HG03439 (cell line): Measurements from ENCODE around the gene WDSUB1.

Experiments
- ATAC-seq: cut with Tn5 transposase; IDR thresholded peaks from one replicate; pipeline ENCODE4 v1.9.1; 2021; ENCODE audit warnings: mild to moderate bottlenecking, moderate library complexity; ENCODE audit not compliant: unreplicated experiment

The WDSUB1 gene

GRCh38 chr2:159199761-159200465, 86.6 kb downstream of the WDSUB1 start:
- ATAC-seq = no peak

DNA sequence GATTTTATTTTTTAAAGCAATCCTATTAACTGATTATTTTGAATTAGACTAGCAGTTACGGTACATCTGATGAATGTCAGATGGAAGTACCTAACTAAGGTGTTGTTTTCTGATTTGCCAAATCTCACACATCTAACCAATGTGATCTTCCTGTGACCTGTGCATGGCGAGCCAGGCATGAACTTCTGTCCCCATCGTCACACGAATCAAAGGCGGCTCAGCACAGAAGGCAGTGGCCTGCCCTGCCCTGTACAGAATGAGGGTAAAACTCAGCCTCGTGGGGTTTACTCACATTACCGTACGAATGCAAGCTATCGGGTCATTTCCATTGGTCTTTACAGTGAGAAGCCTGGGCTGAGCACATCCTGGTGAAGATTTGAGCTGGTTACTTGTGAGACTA, 87.3 kb downstream of the WDSUB1 start:
- ATAC-seq = no peak

- no peak for ATAC-seq
These were observed 90.0 kb downstream of the WDSUB1 start for GRCh38 chr2:159196393-159196925.

DNA sequence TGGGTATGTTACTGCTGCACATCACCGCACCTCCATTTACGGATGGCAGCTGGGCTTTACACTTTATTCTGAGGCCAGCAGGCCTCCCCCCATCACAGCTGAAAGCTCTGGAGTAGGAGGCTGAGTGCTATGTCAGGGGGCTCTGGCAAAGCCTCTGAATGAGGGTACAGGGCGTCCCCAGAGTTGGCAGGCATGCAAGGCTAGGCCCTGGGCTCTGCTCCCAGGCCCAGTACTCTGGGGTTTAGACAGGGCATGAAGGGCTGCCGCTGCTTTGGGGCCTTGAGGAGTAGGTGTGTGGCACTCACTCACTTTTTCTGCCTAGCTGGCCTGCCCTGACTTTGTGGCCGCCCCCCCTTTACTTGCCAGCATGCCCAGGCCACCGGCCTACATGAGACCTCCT, 90.8 kb downstream of the WDSUB1 start:
- ATAC-seq = no peak

DNA sequence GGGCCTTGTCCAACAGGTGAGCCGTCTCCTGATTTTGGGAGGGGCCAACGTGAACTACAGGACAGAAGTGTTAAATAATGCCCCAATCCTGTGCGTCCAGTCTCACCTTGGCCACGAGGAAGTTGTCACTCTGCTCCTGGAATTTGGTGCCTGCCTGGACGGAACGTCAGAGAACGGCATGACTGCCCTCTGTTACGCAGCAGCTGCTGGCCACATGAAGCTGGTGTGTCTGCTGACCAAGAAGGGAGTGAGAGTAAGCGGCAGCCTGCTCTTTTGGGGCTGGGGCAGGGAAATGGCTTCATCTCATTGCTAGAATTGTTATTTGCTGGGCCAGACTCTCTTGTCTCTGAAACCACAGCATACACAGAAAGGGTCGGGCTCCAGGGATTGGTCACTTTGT, 92.3 kb downstream of the WDSUB1 start:
- no peak for ATAC-seq

- ATAC-seq = no peak
These were observed 92.7 kb downstream of the WDSUB1 start for GRCh38 chr2:159193791-159194190.

DNA sequence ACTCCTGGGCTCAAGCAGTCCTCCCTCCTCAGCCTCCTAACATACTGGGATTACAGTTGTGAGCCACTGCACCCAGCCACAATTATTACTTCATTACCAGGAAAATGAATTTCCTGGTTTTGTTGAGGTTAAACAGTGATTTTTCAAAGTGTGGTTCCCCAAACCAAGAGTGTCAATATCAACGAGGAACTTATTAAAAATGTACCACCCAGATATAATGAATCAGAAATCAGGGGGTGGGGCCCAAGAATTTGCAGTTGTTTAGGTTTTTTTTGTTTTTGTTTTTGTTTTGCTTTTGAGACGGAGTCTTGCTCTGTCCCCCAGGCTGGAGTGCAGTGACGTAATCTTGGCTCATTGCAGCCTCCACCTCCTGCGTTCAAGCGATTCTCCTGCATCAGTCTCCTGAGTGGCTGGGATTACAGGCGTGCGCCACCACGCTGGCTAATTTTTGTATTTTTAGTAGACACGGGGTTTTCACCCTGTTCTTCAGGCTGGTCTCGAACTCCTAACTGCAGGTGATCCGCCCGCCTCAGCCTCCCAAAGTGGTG, 94.1 kb downstream of the WDSUB1 start:
- no peak for ATAC-seq

DNA sequence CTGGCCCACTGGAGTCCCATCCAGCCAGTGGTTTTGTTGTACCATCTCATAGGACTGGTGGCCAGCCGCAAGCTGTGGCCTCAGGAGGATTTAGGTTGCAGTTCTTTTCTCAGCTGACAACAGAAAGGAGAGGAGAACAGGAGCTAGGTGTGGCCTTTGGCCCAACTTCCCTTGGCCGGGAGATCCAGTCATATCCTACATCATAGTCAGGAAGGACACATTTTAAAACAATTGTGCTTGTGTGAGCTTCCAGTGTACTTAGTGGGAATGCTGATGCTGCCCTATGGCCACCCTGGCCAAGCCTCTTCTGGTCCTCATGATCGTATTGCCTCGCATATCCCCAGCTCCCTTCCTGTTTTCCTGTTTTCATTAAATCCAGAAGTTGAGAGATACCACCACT, 98.1 kb downstream of the WDSUB1 start:
- no peak for ATAC-seq

GRCh38 chr2:159187106-159187505, 99.4 kb downstream of the WDSUB1 start:
- no peak for ATAC-seq

GRCh38 chr2:159186462-159186861, 100.0 kb downstream of the WDSUB1 start:
- ATAC-seq = no peak
